ENCODE data around the gene PAPOLG. TPM values are rescaled to one million over a fixed set of nuclear protein-coding genes. Genes with fewer than 3 reads are reported as not detected.

Gene PAPOLG
- total and polyA plus RNA-seq, 9 of the 15 experiments (the other 6 are each of a cell fraction or from before 2014, with no cell fraction given): 3.9 to 16.3 (median 10.0) TPM

GRCh38 chr2:60775048-60775639 is 19.1 kb downstream of the PAPOLG start (continued):
- TF ChIP-seq ZBTB26 (CRISPR knock-in tag; IDR thresholded peaks at IDR 0.05) (no peak), RCOR1 (IDR thresholded peaks at IDR 0.05; ENCODE audit: borderline replicate concordance in 1 of 2, low read depth in 2 of 2, low read length in 2 of 2) (no peak), ZNF384 (IDR thresholded peaks at IDR 0.05; ENCODE audit: low read depth, low read length) (no peak), ZNF143 (CRISPR knock-in tag; IDR thresholded peaks at IDR 0.05) (no peak), ZNF121 (CRISPR knock-in tag; conservative IDR thresholded peaks at IDR 0.05) (no peak), HCFC1 (IDR thresholded peaks at IDR 0.05; ENCODE audit: low read depth, low read length) (no peak)

- Histone ChIP-seq H3K4me3 (no peak overlapping the region), H3K36me3 (ENCODE audit: control insufficient read depth, insufficient read depth, low read length) (peaks cover 79% of the 10 kb centered on the region), H3K79me2 (ENCODE audit: control insufficient read depth, insufficient read depth, low read length) (no peaks in the 10 kb centered on the region), H3K4me2 (ENCODE audit: insufficient read depth, low read length) (no peak overlapping the region), H3K27ac (ENCODE audit: extremely low read depth, low read depth, low read length) (no peak overlapping the region), H3K4me1 (replicated peaks in 1 of 2; ENCODE audit: control insufficient read depth in 2 of 2, insufficient read depth in 2 of 2, low read length in 2 of 2) (no peaks in the 10 kb centered on the region), H4K20me1 (replicated peaks; ENCODE audit: control insufficient read depth, insufficient read depth, low read length) (no peaks in the 10 kb centered on the region), H3K9me1 (ENCODE audit: control insufficient read depth, insufficient read depth, low read length) (no peaks in the 10 kb centered on the region), H3K27me3 (ENCODE audit: control insufficient read depth in 2 of 2, insufficient read depth in 2 of 2, low read length in 2 of 2) (no peaks in the 10 kb centered on the region), H3K9me3 (replicated peaks; ENCODE audit: control insufficient read depth, insufficient read depth, low read depth, low read length) (no peaks in the 10 kb centered on the region), H3K9ac (ENCODE audit: insufficient read depth in 1 of 2, low read depth in 2 of 2, low read length in 2 of 2) (no peak overlapping the region), H2AFZ (ENCODE audit: low read depth, low read length) (no peak overlapping the region)
- in situ Hi-C loops (cut with MboI): no loop called here
- POLR2A ChIA-PET: interaction anchor here (2.1 kb wide), 1 partner anchor 10 kb away, joined by 4 read pairs; no protein-coding TSS in a partner anchor
- WGBS (ENCODE audit: insufficient coverage, low coverage, missing lambda C conversion rate): 90% methylated on average over 3 of the region's 3 CpGs
- ATAC-seq (no peak), DNase-seq (ENCODE audit: extremely low read depth in 1 of 4, low spot score in 3 of 4) (no peak), FAIRE-seq (no peak)
- no TSS peak for BruUV-seq (replicated peaks)
- intact Hi-C loops (cut with micrococcal nuclease): no loop called here
- CTCF ChIA-PET (ENCODE audit: low intra/inter-chr PET ratio): no interaction called here
- TF ChIP-seq EWSR1 (IDR thresholded peaks at IDR 0.05; ENCODE audit: borderline replicate concordance, low read depth, partially characterized antibody) (no peak), ZSCAN29 (IDR thresholded peaks at IDR 0.05) (no peak)
Observed at GRCh38 chr2:60778352-60778751, 22.3 kb downstream of the PAPOLG start.
